CD1c-positive myeloid dendritic cell (primary cell): ENCODE data around the gene CHCHD6.

Experiments used
- DNase-seq: peaks from one replicate; pipeline ENCODE4 v3.0.0-alpha.2; 2016; ENCODE audit errors: extremely low spot score

CHCHD6 gene

DNA sequence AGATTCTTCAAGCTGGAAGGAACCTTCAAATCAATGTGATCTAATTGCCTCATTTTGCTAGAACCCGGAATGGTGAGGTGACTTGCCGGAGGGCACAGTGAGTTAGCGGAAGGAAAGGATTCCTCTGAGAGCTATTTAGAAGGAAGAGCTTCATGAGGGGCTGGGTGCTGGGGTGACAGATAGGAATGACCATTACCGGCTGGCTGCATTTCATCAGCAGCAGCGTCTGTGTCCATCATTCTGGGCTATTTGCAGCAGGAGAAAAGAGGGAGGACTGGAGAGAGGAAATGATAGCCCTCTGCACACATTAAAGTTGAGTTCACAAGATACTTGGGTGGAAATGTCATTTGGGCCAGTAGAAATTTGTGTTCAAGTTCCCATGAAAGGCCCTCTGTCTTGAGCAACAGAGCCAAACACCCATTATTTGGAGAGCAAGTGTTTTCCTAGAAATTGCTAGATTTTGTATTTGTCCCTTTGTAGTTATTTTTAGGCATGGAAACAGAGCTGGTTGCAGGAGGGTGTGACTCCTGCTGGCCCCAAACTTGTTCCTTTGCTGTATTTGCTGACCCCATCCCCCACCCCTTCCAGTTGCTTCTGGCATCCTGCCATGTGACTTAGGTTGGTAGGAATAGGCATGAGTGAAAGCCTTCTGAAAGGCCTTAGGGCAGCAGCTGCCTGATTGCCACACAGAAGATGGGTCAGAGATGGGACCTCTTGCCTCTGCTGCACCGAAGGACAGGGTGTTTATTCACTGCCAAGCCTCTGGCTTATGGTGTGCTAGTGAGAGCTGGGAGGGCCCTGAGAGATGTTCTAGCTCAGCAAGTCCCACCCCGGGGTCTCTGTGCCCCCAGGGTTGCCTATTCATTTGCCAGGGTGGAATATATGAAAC is 191.4 kb downstream of the CHCHD6 start:
- no peak for DNase-seq

- DNase-seq: no peak
Observed at GRCh38 chr3:126896067-126896441, 192.0 kb downstream of the CHCHD6 start.

DNA sequence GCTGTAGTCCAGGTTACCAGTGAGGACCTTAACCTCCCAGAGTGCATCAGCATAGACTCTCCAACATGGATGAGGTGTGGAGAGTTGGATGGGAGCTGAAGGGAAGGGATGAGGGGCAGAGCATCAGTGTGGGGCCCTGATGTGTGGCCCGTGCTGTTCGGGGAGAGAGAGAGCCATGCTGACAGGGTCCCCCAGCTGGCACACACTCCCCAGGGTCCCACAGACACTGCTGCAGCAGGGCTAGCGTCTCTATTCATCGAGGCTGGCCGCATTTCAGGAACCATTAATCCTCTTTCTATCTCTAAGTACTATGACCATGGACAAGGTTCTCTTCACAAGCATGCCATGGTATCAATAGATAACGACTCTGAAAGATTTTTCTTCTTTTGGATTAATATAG is 192.9 kb downstream of the CHCHD6 start:
- DNase-seq: no peak

GRCh38 chr3:126897943-126898342 is 193.9 kb downstream of the CHCHD6 start:
- no peak for DNase-seq

DNA sequence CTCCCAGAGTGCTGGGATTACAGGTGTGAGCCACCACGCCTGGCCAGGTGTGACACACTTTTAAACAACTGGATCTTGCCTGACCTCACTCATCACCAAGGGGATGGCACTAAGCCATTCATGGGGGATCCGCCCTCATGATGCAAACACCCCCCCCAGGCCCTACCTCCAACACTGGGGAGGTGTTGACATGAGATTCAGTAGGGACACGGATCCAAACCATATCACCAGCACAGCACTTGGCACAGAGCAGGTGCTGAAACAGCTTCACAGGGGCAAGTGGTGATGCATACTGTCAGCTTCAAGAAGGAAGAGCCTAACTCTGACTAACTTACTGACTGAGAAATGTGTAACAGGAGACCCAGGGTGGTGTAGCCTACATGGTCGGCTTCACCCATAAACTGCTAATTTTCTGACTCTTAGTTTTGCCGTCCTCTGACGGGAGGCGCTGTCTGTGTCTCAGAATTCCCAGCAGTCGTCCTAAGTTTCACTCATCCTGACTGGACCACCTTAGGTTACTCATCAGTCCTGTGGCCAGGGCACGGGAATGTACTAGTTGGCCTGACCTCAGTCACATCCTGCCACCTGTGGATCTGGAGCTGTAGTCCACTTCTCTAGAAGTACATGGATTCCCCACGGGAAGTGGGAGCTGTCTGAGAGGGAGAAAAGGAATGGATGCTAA is 197.0 kb downstream of the CHCHD6 start:
- DNase-seq: no peak

DNA sequence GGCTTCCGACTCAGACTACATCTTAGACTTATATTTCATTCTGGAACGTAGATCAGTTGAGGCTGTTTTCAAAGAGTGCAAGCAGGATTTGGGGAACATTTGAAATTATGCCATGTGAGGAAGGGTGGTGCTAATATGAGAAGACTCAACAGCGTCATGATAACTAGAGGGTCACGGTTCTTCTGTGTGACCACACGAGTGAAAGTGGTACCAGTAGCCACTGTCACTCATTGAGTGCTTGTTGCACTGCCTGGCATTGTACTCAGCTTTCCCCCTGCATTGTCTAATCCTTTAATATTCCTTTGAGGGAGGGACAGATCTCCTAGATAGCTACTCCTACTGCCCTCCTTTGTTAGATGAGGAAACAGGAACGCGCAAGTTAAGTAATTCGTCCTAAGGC is 197.6 kb downstream of the CHCHD6 start:
- no peak for DNase-seq

- DNase-seq: no peak
Observed at GRCh38 chr3:126903521-126903920, 199.5 kb downstream of the CHCHD6 start.

DNA sequence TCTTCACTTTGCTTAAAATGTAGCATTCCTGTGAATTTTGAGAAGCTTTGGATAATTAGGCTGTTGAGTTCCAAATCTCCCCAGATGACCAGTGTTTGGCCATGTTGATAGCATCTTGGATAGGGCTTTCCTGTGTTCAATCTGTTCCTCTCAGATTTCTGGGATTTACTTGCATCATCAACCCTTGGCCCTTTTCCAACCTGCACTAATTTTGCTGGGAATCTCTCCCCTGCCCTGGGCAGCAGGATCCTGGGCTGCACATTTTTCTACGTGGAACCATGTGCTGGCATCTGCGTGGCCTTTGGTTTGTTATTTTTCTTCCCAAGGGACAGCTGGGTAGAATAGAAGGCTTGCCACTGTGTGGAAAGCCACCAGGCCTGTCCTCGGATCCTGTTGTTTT is 203.5 kb downstream of the CHCHD6 start:
- DNase-seq: no peak

- peak; percentile 69 for DNase-seq
Observed at GRCh38 chr3:126908752-126909275, 204.8 kb downstream of the CHCHD6 start.

- no peak for DNase-seq
Observed at GRCh38 chr3:126910231-126910630, 206.2 kb downstream of the CHCHD6 start.

GRCh38 chr3:126911162-126912026 is 207.4 kb downstream of the CHCHD6 start:
- DNase-seq: peak; percentile 97

DNA sequence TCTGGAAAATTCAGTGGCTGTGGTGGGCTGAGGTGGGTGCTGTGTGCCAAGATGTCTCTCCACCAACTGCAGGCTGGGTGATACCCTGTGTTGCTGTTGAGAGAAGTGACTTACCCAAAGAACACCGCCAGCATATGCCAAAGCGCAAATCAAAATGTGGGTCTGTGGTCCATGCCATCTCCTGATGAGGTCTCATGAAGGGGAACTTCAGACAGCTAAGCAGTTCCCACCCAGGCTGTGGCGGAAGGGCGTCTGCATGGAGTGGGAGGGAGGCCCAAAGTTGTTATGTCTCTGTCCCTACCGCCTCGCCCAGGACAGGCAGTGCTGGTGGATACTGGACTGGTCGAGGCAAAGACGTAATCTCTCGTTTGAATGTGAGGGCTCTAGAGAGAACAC is 208.0 kb downstream of the CHCHD6 start:
- DNase-seq: peak; percentile 80

DNA sequence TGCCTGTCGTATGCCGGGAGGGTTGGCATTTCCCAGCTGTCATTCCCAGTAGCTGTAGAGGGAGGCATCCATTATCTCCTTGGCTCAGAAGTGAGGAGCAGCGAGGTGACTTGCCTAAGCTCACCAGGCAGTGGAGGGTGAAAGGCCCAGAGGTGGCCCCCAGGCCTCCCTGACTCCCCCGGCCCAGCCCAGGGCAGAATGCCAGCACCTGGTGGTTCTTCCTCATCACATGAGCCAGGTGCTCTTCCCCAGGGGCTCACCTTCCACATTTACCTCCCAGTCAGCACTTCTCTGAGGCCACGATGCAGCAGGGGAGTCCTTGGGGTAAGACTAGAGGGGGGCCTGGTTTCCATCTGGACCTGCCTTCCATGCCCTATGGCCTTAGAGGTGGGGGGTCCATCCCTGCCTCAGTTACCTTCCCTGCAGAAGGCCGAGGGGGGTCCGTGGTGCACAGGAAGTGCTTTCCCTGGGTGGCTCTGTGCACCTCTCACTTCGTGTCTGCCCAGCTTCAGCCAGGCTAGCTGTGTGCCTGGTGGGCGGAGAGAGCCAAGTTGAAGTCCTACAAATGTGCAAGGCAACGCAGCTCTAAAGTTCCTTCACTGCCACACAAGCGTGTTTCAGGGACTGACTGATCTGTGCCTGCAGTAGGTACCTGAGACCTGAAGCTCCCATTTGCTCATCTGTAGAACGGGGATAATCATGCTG is 208.6 kb downstream of the CHCHD6 start:
- peak; percentile 20 for DNase-seq

- DNase-seq: peak; percentile 27
Observed at GRCh38 chr3:126913524-126913923, 209.5 kb downstream of the CHCHD6 start.

GRCh38 chr3:126914226-126914625 is 210.2 kb downstream of the CHCHD6 start:
- DNase-seq: no peak

- DNase-seq: no peak
Observed at GRCh38 chr3:126915015-126915414, 211.0 kb downstream of the CHCHD6 start.

DNA sequence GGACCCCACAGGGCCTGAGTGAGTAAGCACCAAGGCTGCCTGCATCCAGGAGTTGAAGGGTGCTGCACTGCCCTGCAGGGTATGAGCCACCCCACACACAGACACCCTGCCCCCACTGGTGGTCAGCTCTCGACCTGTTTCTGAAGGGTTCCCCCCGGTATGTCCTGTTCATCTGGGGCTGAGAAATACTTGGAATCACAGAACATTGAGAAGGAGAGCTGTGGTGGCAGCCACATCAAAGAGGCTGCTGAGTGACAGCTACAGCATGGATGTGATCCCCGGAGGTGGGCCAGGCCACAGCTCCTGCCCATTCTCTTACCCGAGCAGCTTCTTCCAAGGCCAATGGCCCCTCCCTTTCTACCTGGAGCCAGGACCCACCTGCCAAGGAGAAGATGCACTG is 212.5 kb downstream of the CHCHD6 start:
- DNase-seq: no peak

DNA sequence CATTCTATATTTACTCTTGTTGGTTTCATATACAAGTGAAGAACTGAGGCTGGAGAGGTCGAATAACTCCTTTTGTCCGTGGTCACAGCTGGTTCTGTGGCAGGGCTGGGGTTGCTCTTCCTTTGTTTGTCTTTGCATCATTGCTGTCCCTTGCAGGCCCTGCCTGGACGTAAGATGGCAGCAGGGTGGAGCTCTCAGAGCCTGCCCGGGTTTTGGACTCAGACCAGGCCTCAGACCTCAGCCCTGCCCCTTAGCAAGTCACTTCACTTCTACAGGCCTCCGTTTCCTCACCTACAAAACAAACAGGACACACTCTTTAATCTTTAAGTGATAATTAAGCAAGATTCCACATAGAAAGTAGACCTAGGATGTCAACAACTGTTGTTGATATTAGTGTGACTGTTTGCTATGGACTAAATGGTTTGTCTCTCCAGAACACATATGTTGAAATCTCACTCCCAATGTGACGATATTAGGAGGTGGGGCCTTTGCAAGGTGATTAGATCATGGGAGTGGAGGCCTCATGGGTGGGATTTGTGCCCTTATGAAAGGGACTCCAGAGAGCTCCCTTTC is 213.3 kb downstream of the CHCHD6 start:
- DNase-seq: no peak

DNA sequence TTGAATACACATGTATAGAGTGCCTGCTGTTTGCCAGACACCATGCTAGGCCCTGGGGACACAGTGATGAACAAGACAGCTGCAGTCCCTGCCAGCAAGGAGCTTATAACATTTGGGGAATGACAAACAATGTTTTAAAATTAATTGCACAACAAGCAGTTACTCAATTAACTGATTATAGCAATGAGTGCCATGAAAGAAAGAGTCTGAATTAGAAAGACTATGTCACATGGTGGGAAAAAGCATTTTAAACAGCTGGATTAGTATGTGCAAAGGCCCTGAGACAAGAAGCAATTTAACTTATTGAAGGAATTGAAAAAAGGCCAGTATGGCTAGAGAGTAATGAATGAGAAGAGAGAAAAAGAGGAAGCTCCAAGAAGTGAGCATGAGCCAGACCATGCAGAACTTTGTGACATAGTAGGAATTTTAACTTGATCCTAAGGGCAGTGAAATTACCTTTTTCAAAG is 214.3 kb downstream of the CHCHD6 start:
- peak; percentile 40 for DNase-seq

- DNase-seq: no peak
Observed at GRCh38 chr3:126921085-126921824, 217.2 kb downstream of the CHCHD6 start.
